NOMO-1 (cell line): ENCODE results near the gene SUN1.
"Not testable (repeated sequence)": the region's sequence is repeated elsewhere in the genome, so short reads cannot be mapped to it uniquely, and the experiment has no call there.

ENCODE experiments used
- DNase-seq, 2 experiments: peaks; one replicate each; lab custom pipeline; 2025; ENCODE audit not compliant: unreplicated experiment in 2 of 2; lab: John Stamatoyannopoulos, UW

Gene SUN1, protein sequence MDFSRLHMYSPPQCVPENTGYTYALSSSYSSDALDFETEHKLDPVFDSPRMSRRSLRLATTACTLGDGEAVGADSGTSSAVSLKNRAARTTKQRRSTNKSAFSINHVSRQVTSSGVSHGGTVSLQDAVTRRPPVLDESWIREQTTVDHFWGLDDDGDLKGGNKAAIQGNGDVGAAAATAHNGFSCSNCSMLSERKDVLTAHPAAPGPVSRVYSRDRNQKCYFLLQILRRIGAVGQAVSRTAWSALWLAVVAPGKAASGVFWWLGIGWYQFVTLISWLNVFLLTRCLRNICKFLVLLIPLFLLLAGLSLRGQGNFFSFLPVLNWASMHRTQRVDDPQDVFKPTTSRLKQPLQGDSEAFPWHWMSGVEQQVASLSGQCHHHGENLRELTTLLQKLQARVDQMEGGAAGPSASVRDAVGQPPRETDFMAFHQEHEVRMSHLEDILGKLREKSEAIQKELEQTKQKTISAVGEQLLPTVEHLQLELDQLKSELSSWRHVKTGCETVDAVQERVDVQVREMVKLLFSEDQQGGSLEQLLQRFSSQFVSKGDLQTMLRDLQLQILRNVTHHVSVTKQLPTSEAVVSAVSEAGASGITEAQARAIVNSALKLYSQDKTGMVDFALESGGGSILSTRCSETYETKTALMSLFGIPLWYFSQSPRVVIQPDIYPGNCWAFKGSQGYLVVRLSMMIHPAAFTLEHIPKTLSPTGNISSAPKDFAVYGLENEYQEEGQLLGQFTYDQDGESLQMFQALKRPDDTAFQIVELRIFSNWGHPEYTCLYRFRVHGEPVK

DNA sequence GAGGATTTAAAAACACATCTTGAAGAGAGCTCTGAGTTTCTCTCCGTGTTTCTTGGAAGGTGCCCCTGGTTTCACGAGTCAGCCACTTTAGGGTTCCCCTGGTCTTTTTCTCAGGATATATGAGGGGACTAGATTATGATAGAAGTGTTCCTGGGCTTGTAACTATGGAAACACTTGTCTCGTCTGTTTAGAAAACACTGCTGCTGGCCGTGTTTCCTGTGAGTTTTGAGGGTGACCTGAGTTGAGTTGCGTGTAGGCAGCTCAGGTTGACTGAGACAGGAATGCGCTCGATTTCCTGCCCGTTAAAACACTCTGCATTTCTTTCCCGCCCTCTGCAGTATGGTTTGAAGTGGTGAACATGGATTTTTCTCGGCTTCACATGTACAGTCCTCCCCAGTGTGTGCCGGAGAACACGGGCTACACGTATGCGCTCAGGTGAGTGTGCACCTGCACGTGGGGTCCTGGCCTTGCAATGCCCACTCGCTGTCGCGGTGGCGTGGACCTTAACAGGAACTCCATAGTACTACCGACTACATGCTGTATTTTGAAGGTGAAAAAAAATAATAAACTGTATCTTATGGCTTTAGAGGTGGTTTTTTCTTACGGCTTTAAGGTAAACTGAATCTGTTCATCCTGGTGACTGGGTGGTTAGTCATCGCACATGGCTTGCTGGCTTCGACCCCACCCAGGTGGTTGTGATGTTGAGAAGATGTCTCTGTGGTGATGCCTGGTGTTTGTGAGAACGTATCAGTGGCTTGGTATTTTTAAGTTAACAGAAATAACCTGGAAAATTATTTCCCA, at the start of gene SUN1:
TSS of gene SUN1 (plus strand) at position 310 of the 801 bp plus-strand sequence. CDS start at position 359, 49 bp downstream.
- peak in 1 of 2 experiments; percentile 7 for DNase-seq

GRCh38 chr7:782718-783449, 49.4 kb upstream of the SUN1 start:
- DNase-seq = no peak

DNA sequence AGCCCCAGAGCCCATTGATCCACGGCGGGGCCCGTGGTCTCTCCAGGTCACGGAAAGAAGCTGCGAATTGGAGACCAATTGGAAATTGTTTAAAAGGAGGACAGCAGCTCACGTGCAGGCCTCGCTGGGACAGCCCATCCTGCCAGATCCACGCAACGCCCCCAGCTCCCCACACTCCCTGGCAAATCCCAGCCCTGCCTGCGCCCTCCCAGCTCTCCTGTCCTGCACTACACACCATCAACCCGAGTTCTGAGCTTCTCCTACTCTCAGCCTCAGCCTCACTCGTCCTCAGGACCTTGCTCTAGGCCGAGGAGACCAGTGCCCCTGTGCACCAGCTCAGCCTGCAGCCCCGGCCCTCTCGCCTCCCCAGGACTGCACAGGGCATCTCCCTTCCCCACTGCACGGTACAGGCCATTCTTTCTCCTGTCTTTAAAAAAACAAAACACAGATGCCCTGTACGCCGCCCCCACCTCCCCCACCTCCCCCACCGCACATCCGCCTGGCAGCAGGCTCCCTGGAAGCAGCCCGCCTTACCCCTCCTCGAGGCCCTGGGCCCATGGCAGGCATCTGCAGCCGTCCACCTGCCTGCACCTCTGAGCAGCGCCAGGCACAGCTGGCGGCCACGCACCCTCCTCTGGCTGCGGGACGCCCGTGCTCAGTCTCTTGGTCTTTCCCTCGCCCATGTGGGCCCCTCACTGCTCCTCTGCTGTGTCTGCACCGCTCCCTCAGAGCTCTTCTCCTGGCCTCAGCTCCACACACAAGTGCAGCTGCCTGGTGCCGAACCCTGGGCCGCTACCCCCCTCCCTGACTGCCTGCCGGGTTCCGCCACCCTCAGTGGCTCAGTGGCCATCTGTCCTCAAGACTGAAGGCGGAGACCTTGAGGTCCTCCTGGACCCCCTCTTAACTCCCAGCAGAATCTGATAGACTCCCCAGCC, 48.5 kb upstream of the SUN1 start:
- no peak for DNase-seq

DNA sequence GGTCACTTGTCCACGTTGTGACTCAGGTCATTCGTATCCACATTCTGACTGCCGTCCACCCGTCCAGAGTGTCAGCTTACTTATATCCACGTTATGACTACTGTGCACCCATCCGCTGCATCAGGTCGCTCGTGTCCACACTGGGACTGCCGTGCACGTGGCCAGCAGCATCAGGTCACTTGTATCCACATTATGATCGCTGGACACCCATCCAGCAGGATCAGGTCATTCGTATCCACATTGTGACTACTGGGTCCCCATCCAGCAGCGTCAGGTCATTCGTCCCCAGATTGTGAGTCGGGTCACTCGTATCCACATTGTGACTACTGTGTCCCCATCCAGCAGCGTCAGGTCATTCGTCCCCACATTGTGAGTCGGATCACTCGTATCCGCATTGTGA, 47.3 kb upstream of the SUN1 start:
- no peak for DNase-seq

- no peak for DNase-seq
These were observed 46.9 kb upstream of the SUN1 start for GRCh38 chr7:785416-785815.

DNA sequence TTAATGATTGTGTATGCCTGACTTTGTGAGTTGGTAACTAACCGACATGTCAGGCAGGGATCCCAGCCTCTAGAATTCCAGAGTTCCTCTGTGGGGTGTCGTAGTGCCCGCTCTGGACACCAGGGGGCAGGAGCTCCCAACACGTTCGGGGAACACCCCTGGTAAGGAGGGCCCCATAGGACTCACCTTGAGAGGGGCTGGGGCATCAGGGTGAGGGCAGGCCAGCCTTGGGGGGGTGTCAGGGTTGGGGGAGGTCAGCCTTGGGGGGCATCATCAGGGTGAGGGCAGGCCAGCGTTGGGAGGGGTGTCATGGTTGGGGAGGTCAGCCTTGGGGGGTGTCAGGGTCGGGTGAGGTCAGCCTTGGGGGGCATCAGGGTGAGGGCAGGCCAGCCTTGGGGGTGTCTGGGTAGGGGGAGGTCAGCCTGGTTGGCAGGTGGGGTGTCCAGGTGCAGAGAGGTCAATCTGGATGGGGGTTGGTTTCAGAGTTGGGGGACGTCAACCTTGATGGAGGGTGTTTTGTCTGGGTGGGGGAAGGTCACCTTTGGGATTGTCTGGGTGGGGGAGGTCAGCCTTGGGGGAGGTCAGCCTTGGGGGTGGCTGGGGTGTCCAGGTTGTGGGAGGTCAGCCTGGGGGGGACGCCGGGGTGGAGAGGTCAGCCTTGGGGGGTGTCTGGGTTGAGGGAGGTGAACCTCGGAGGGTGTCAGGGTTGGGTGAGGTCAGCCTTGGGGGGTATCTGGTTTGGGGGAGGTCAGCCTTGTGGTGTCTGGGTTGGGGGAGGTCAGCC, 45.6 kb upstream of the SUN1 start:
- DNase-seq = no peak

- no peak for DNase-seq
These were observed 44.7 kb upstream of the SUN1 start for GRCh38 chr7:787332-788240.

DNA sequence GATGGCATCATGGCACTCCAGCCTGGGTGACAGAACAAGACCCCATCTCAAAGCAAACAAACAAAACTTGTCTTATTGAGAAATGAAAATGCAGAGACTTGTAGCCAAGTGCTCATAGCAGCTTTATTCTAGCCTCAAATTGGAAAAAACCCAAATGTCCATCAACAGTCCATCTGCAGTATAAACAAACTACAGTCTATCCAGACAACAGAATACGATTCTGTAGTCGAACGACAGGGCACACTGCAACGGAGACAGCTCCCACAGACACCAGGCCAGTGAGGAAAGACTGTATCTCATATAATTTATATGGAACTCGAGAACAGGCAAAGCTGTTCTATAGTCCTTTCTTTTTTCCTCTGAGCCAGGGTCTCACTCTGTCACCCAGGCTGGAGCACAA, 40.8 kb upstream of the SUN1 start:
- DNase-seq = no peak

GRCh38 chr7:794207-794606, 38.1 kb upstream of the SUN1 start:
- DNase-seq = no peak

DNA sequence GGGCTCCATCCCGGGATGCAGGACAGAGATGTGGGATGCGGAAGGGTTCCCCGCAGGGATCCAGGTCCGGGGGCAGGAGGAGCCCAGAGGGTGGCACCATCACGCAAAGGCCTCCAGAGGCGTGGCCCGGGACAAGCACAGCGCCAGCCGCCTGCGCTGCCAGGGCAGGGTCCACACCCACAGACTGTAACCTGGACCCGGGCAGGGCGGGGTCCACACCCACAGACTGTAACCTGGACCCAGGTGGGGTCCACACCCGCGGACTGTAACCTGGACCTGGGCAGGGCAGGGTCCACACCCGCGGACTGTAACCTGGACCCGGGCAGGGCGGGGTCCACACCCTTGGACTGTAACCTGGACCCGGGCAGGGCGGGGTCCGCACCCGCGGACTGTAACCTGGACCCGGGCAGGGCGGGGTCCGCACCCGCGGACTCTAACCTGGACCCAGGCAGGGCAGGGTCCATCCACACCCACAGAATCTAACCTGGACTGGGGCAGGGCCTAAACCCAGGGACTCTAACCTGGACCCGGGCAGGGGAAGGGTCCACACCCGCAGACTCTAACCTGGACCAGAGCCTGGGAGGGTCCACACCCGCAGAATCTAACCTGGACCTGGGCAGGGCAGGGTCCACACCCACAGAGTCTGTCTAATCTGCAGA, 37.5 kb upstream of the SUN1 start:
- no peak for DNase-seq

GRCh38 chr7:796434-797169, 35.7 kb upstream of the SUN1 start:
- not testable (repeated sequence) for DNase-seq

DNA sequence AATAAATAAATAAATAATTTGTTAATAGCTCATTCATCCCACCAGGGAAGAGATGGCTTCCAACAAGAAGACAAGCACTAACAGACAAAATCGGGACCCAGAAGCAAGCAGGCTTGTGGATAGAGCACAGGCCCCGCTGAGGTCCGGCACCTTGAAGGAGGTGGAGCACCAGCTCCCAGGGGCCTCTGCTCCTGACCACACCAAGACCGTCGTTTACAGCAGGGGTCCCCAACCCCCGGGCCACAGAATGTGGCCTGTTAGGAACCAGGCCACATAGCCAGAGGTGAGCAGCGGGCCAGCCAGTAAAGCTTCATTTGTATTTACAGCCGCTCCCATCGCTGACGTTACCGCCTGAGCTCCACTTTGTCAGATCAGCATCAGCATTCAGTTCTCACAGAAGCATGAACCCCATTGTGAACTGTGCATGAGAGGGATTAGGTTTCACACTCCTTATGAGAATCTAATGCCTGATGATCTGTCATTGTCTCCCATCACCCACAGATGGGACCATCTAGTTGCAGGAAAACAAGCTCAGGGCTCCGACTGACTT, 33.3 kb upstream of the SUN1 start:
- DNase-seq = no peak

DNA sequence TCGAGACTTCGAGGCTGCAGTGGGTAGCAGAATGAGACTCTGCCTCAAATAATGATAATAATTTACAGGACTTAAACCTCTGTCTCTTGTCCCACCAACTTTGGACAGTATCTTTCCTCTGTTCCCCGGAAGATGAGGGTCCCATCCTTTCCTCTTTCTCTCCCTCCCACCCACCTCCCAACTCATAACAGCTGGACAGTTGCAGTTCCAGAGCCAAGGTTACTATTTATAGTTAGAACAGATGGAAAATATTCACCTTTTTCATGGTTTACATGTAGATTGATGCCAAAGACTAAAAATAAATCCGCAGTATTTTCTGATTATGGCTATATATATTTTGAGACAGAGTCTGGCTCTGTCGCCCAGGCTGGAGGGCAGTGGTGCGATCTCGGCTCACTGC, 31.6 kb upstream of the SUN1 start:
- DNase-seq = no peak

DNA sequence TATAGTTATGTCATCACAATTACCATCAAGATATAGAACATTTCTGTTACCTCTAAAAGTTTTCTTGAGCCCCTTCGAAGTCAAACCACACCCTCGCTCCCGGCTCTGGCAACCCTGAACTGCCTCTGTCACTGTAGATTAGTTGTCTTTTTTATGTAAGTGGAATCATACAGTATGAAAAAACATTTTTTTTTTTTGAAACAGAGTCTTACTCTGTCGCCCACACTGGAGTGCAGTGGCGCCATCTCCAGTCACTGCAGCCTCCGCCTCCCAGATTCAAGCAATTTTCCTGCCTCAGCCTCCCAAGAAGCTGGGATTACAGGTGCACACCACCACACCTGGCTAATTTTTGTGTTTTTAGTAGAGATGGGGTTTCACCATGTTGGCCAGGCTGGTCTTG, 30.9 kb upstream of the SUN1 start:
- DNase-seq = not testable (repeated sequence)

- DNase-seq = no peak
These were observed 30.3 kb upstream of the SUN1 start for GRCh38 chr7:801940-802381.
